Left ventricle myocardium superior (tissue), 1 donor: Measurements from ENCODE around the gene IP6K3. TPM values are rescaled to one million over a fixed set of nuclear protein-coding genes. Genes with fewer than 3 reads are reported as not detected.

Experiments
- ATAC-seq: fragments of 200-7000 bp; cut with Tn5 transposase; one replicate; pipeline ENCODE4 v1.9.1; 2020; ENCODE audit warnings: mild to moderate bottlenecking, moderate library complexity
- DNase-seq: peaks from one replicate; pipeline ENCODE4 v3.0.0-alpha.2; 2020
- intact Hi-C: fragments of 100-400 bp; cut with micrococcal nuclease; formaldehyde crosslinking; loops from one replicate; pipeline ENCODE4 v1.11.0; 2022
- total RNA-seq: library from RNA; stranded (reverse); fragmentation: NEBNext Ultra II Directional; extraction: Animal tissue kit (Norgen Biotek cat#: 25700); gene quantifications from one replicate; pipeline ENCODE4 v1.2.1, GENCODE V29; 2021
- donor health status: DM: no; HTN: yes; CAD: no; lungs with severe emphysema.

The IP6K3 gene
- total RNA-seq, 1 donor from 2014 or later = 47.5 TPM

GRCh38 chr6:33746036-33746600 is 587 bp downstream of the IP6K3 start:
- intact Hi-C loops = no loop called here
- DNase-seq = peak; percentile 89
- peak; percentile 81 for ATAC-seq

- ATAC-seq (no peak), DNase-seq (no peak)
- intact Hi-C loops = no loop called here
Observed at GRCh38 chr6:33745548-33745947, 1.2 kb downstream of the IP6K3 start.

- peak; percentile 21 for ATAC-seq
- peak; percentile 59 for DNase-seq
- intact Hi-C loops = no loop called here
Observed at GRCh38 chr6:33744895-33745546, 1.7 kb downstream of the IP6K3 start.

DNA sequence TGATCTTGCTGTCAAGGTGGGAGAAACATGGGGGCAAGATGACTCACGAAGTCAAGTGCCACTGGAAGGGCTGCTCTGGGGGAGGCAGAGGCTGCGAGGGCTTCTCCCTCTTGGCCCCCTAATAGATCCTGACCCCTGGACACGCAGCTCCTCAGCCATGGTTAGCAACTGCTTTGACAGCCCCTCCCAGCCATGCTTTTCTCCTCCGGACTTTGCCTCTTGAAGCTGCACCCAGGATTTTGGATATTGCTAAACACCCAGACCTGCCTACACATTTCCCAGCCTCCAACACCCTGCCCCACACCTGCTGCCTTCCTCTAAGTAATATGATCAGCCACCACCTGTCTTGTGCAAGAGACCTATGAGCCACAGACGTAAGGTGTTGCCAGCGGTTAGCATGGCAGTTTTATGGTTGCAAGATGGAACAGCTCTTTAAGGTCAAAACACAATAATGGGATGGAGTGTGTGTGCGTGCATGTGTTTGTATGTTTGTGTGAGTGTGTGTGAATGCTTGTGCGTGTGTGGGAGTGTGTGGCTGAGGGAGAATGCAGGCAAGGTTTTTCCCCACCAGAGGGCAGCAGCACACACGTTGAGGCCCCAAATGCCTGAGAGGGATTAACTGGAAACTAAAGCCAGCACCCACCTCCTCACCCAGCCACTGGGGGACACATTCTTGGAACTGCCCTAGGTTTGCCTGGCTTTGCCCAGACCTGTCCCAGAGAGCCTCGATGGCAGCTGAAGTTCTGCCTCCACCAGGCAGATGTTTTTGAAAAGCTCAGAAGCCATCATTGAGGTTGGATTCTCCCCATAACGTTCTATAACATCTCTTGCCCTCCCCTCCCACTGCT is 2.5 kb downstream of the IP6K3 start:
- ATAC-seq = peak; percentile 28

GRCh38 chr6:33742837-33743236 is 3.9 kb downstream of the IP6K3 start:
- no peak for ATAC-seq
- intact Hi-C loops = no loop called here
- peak; percentile 53 for DNase-seq

More for the DNA sequence above, 2.5 kb downstream of the IP6K3 start:
- intact Hi-C loops = no loop called here
- DNase-seq = peak; percentile 81

DNA sequence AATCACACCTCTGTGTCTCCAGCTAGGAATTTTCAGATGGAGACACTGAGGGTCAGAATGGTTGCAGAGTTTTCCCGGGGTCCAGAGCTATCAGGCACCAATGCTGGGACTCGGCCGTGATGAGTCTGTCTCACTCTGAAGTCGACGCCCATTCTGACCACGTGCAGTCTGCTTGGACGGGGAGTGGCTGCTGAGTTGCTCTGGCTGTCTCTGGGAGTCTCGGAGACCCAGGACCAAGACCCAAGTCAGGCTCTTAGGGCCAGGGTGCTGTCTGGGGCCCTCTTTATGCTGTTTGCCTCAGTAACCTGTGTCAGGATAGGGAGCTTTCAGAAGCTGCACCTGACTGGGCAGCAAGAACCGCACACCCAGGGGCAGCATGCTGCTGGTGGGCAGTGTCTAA is 4.6 kb downstream of the IP6K3 start:
- ATAC-seq = no peak
- DNase-seq = no peak
- intact Hi-C loops = no loop called here

GRCh38 chr6:33740794-33741193 is 5.9 kb downstream of the IP6K3 start:
- ATAC-seq (no peak), DNase-seq (no peak)
- intact Hi-C loops = no loop called here

- ATAC-seq = peak; percentile 31
- intact Hi-C loops = no loop called here
- DNase-seq = peak; percentile 55
Observed at GRCh38 chr6:33740204-33740608, 6.5 kb downstream of the IP6K3 start.

- DNase-seq (no peak), ATAC-seq (no peak)
- intact Hi-C loops = no loop called here
Observed at GRCh38 chr6:33739571-33739970, 7.1 kb downstream of the IP6K3 start.

- ATAC-seq (no peak), DNase-seq (no peak)
- intact Hi-C loops = no loop called here
Observed at GRCh38 chr6:33738879-33739278, 7.8 kb downstream of the IP6K3 start.

DNA sequence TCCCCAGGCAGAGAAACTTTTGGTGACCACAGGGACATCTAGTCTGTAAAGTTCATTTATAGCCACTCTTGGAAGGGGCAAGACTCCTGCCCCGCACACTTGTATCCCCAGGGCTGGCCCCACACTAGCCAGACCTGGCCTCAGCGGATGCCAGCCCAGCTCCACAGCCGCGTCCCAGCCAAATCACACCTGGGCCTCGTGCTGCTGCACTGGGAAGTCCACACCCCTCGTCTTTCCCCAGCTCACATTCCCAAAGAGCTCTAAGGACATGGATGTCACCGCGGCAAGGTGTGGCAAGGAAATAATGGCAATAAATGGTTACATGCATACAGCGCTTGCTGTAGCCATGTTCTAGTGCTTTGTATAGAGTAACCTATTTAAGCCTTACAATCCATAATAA is 8.6 kb downstream of the IP6K3 start:
- peak; percentile 54 for DNase-seq
- intact Hi-C loops = no loop called here
- ATAC-seq = peak; percentile 32

DNA sequence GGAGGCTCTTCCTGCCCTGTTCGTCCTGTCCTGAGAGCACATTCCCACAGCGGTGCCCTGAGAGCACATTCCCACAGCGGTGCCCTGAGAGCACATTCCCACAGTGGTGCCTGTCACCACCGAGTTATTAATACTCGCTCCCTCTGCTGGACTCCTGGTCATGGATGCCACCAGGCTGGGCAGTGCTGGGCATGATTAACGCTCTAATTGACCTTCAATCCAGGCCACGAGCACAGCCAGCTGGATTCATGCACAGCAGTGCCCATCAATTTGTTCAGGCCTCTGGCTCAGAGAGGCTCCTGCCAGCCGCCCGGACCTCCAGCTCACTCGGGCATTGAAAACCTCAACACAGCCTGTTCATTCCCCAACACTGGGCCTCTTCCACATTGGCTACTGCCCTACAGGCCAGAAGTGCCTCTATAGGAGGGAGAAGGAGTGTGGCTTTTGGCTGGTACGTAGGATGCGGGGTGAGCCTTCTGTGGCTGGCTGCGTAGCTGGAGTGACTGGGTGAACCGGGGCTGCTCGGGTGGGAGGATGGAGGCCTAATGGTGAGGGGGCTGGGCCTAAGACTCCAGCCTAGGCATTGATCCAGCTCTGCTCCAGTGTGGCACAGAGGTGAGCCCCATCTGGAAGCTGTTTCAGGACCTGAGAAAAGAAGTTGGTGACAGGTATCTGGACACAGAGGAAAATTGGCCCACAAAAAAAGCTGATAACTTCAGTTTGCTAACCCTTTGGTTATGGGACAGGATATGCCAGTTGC is 9.3 kb downstream of the IP6K3 start:
- ATAC-seq = peak; percentile 81
- peak; percentile 75 for DNase-seq
- intact Hi-C loops = no loop called here

- DNase-seq (no peak), ATAC-seq (no peak)
- intact Hi-C loops = no loop called here
Observed at GRCh38 chr6:33735216-33735615, 11.5 kb downstream of the IP6K3 start.

DNA sequence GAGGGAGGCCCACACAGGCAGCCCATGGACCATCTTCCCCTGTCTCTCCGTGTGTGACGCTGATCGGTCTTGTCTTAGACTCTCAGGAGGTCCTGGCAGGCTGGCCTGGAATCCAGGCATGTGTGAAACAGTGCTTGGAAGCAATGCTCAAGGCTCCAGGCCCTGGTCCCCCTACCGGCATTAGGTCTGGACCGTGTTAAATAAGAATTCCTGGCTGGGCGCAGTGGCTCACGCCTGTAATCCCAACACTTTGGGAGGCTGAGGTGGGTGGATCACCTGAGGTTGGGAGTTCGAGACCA is 13.0 kb downstream of the IP6K3 start:
- intact Hi-C loops = no loop called here
- no peak for ATAC-seq
- DNase-seq = no peak

DNA sequence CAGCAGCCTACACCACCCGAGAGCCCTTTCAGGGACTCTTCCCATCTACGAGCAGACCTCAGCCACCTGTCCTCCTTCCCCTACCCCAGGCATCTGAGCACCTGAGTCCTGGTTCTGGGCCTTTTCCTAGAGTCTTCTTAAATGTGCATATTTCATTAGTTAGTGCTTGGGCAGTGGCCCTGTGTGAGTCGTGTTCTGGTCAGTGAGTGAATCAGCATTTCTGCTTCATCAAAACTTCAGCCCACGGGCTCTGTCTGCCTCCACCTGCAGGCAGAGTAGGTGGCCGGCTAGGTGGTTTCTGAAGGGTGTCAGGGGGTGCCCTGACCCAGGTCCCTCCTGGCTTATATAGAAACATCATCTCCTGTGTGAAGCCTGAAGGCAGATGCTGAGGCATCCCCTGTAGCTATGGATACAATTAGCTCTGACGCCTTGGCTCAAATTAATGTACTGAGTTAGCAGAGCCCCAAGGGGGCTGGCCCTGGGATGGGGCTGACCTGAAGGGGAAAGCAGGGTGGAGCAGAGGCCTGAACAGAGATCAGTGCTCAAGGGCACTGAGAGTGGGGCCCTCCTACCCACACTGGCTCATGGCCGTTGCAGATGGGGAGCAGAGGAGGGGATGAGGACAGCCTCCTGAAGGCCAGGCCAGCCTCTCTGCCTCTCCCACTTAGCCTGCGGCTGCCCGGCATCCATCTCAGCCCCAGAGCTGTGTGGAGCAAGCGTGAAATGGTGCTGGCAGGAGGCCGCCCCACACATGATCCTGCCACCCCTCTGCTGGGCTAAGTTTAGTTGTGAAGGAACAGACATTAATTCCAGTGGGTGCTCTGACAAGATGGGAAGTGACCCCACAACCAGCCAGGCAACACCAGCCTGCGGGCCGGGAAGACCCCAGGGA is 13.6 kb downstream of the IP6K3 start:
- no peak for ATAC-seq

GRCh38 chr6:33732385-33732784 is 14.3 kb downstream of the IP6K3 start:
- ATAC-seq (no peak), DNase-seq (peak; percentile 32)
- intact Hi-C loops = no loop called here

More for the DNA sequence above, 13.6 kb downstream of the IP6K3 start:
- intact Hi-C loops = no loop called here
- no peak for DNase-seq

DNA sequence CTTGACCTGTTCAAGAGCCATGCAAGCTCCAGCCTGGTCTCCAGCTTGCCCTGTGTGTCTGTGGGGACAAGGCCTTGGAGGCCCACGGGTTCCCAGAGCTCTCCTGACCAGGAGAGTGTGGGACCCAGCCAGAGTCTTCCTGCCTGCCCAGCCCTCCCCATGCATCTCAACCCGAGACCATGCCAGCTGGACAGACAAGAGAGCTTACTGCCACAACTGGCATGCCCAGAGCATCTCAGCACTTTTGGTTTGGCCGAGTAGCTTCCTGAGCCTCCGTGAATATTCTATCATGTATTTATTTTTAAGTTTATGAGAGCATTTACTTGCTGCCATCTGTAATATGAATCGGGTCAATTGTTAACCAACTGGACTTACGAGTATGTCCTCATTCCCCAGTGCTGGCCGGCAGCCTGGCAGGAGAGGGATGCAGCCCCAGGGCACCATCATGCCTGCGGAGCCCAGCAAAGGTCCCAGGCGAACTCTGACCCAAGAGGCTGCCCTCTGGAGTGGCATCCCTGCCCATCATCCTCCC is 14.9 kb downstream of the IP6K3 start:
- DNase-seq (peak; percentile 52), ATAC-seq (peak; percentile 23)
- intact Hi-C loops = no loop called here

- intact Hi-C loops = no loop called here
- no peak for DNase-seq
- no peak for ATAC-seq
Observed at GRCh38 chr6:33731035-33731434, 15.7 kb downstream of the IP6K3 start.

- peak; percentile 11 for ATAC-seq
- DNase-seq = no peak
- intact Hi-C loops = no loop called here
Observed at GRCh38 chr6:33730611-33731010, 16.1 kb downstream of the IP6K3 start.
